NCI-H2171 treated with DMSO at 0.1 percent for 48 hours (cell line): Measurements from ENCODE around the gene ISM2.
"Not testable (repeated sequence)": the region's sequence is repeated elsewhere in the genome, so short reads cannot be mapped to it uniquely, and the experiment has no call there.

ENCODE experiments used
- DNase-seq: peaks from one replicate; lab custom pipeline; 2025; lab: John Stamatoyannopoulos, UW

ISM2 gene

GRCh38 chr14:77498120-77498979, at the start of gene ISM2:
TSS of gene ISM2 (minus strand) at chr14:77498816. CDS start at chr14:77498793, 23 bp downstream.
- DNase-seq: peak; percentile 33

- no peak for DNase-seq
Measured at GRCh38 chr14:77547512-77548180, 49.0 kb upstream of the ISM2 start.

DNA sequence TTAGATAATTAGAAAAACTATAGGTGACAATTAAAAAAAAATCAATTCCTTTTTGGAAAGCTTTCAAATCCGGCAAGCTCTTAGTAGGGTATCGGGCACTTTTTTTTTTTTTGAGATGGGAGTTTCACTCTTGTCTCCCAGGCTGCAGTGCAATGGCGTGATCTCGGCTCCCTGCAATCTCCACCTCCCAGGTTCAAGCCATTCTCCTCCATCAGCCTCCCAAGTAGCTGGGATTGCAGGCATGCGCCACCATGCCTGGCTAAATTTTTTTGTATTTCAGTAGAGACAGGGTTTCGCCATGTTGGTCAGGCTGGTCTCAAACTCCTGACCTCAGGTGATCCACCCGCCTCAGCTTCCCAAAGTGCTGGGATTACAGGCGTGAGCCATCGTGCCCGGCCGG, 46.6 kb upstream of the ISM2 start:
- not testable (repeated sequence) for DNase-seq

- DNase-seq: no peak
Measured at GRCh38 chr14:77544571-77544970, 46.0 kb upstream of the ISM2 start.

DNA sequence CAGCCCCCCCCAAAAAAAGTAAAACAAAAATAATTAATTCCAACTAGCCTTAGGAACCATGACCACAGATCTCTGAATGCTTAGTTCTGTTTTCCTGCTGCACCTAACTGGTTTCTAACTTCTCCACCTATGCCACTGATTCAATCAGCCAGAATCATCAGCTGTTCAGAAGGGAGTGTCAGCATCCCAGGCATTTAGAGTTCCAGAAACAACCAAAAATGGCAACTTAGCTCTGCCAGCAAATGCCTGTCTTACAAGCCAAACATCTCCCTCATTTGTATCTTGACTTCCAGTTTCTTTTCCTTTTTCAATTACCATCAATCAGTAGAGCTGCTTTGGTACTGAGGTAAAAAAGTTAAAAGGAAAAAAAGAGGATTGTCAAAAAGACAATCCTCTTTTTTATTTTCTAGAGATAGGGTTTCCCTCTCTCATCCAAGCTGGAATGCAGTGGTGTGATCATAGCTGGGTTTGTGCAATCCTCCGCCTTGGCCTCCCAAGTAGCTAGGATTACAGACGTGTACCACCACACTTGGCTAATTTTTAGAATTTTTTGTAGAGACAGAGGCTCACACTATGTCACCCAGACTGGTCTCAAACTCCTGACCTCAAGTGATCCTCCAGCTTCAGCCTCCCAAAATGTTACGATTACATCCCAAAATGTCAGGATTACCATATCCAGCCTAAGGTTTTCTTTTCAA, 45.2 kb upstream of the ISM2 start:
- DNase-seq: no peak

DNA sequence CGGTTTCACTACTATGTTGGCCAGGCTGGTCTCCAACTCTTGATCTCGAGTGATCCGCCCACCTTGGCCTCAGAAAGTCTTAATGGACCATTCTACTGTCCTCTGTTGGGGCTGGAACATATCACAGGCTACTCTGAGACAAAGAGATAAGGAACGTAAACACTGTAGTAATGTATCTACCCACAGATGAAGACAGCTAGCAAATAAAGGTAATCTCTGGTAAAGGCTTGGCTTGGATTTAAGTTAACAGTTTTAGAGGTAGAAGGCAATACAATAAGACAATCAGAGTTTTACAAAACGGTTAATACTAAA, 44.6 kb upstream of the ISM2 start:
- no peak for DNase-seq

DNA sequence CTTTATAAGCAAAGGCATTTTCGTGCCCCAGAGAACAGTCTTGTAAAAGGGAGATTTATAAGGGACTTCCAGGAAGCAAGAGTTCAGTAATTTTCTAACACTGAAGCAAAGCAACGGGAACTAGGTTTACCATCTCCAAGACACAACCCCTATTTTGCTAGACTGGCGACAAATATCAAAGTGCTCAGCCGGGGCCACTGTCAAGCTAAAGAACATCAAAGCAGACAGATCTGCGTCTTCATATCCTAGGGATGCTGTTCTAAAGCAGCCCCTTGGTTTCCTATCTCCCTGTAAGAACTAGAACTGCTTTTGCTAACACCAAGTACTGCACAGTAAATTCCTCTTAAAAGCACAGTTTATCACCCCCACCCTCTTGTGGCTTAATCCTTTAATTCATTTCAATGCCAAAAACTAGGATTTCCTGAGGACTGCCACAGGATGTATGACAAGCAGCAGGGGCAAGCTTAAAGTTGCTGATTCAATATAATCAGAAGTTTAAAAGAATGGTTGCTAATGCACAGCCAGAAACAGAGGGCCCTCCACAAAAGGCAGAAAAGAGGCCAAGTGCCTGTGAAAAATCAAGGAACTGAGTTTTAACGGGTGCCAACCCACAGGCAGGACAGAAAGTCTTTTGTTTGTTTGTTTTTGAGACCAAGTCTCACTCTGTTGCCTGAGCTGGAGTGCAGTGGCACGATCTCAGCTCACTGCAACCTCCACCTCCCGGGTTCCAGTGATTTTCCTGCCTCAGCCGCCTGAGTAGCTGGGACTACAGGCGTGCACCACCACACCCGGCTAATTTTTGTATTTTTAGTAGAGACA, 44.0 kb upstream of the ISM2 start:
- DNase-seq: no peak

GRCh38 chr14:77541905-77542304, 43.3 kb upstream of the ISM2 start:
- DNase-seq: no peak

DNA sequence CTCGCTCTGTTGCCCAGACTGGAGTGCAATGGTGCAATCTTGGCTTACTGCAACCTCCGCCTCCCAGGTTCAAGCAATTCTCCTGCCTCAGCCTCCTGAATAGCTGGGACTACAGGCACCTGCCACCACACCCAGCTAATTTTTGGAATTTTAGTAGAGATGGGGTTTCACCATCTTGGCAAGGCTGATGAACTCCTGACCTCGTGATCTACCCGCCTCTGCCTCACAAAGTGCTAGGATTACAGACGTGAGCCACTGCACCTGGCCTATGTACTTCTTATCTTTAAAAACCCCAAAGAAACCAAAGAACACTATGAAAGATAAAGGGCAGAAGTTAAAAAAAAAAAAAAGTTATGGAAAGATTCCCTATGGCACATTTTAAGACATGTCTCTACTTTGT, 38.3 kb upstream of the ISM2 start:
- peak; percentile 9 for DNase-seq

GRCh38 chr14:77531071-77531470, 32.5 kb upstream of the ISM2 start:
- DNase-seq: no peak

DNA sequence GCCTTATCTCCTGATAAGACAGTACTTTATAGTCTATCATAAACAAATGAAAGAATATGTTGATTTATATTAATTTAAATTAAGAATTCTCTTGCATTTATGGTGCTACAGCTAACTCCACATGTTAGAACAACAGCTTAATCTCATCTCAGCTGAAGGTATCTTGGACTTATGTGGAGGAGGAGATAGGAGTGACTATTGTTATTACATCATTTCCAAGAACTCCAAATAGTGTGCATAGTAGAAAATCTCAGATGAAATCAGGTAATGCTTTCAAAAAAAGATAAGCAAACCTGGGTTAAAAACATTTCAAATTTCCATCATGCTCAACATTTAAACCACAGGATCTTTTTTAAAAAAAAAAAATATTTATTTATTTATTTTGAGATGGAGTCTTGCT, 31.3 kb upstream of the ISM2 start:
- DNase-seq: no peak

- no peak for DNase-seq
Measured at GRCh38 chr14:77529213-77529612, 30.6 kb upstream of the ISM2 start.

GRCh38 chr14:77528701-77529100, 30.1 kb upstream of the ISM2 start:
- DNase-seq: not testable (repeated sequence)

- DNase-seq: no peak
Measured at GRCh38 chr14:77526266-77526665, 27.6 kb upstream of the ISM2 start.

DNA sequence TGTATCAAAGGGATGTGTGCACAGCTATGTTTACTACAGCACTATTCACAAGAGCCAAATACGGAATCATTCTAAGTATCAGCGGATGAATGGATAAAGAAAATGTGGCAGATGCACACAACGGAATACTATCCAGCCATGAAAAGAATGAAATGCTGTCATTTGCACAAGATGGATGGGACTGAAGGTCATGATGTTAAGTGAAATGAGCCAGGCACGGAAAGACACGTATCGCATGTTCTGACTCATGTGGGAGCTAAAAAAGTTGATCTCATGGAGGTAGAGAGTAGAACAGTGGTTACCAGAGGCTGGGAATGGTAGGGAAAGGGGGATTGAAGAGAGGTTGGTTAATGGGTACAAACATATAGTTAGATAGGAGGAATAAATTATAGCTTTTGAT, 25.9 kb upstream of the ISM2 start:
- no peak for DNase-seq

GRCh38 chr14:77523109-77523508, 24.5 kb upstream of the ISM2 start:
- no peak for DNase-seq

GRCh38 chr14:77520555-77520954, 21.9 kb upstream of the ISM2 start:
- no peak for DNase-seq

DNA sequence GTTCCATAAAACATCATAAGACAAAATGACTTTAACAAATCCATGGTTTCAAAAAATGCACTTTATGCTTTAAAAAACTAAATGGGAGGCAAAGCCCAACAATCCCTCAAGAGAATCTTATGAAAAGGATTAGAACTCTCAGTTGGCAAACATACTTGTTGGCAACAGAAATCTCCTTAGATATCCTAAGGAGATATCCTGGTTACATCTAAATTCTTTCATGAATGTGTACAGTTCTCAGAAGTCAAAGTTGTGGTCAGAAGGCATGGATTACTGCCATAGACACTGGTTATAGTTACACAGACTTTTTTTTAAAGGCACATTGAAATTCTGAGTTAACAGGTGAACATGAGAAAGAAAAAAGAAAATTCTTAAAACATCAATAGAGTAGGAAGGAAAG, 17.5 kb upstream of the ISM2 start:
- DNase-seq: no peak

DNA sequence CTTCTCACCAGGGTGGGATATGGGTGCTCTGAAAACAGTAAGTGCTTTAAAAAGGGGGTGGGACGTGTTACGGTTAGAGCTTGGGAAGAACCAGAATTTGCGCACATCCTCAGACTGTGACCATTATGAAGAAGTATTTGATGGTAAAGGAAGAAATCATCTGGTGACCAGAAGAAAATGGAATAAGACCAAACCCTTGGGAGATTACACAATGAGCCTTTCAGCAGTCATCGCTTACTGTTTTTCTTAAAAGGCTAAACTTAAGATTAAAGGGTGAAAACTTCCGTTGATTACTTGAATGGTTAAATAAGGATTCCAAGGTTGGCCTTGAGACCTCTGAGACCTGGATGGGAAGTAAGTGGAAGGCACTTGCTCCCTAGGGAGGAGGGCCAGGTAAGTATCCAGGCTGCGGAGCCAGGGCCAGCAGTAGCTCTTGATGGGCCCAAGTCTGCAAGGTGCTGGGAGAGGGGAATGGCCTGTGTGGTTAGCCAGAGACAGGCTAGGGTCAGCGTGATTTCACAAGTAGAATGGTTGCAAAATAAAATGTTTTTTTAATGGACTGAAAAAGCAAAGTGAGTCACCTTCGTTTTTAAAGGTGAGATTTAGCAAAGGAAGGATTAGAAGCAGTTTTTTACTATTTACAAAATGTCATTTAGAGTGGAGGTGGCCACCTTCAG, 13.0 kb upstream of the ISM2 start:
- no peak for DNase-seq

DNA sequence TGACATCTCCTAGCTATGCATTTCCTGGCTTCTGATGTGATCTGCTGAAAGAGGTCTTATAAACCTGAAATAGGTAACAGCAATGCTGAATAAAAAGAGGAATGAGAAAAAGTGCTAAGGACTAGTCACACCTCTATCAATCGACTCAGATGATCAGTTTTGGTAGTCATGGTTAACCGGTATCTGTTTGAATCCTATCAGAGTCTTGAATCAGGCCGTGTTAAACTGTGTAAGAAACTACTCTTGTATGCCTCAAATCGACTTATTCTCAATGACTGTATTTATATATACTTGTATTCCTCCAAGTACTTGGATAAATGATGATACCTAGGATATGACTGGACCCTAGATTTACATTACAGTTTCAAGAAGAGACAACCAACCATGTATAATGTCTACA, 10.8 kb upstream of the ISM2 start:
- no peak for DNase-seq

GRCh38 chr14:77508876-77509275, 10.3 kb upstream of the ISM2 start:
- DNase-seq: no peak

DNA sequence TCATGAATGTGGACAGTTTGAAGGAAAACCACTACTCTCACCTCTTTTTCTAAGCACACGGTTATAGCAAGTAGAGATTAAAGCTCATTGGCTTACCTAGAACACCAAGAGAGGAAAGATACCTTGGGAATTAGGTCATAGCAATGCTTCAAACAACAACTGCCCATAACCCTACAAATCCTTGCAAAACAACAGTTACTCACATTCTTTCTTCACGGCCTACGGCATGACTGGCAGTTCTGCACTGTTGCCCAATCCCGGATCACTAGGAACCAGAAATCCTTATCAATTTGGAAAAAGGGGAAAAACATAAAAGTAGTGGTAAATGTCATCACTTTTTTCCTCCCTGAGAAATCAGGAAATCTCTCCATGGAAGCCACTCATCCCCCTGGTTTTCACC, 9.6 kb upstream of the ISM2 start:
- no peak for DNase-seq
